Natural killer cell (primary cell): ENCODE data around the gene CMTM4. TPM values are rescaled to one million over a fixed set of nuclear protein-coding genes. Genes with fewer than 3 reads are reported as not detected.

Experiments
- ATAC-seq, 3 donors: fragments of 150-1000 bp in 2 of 3; fragments of 200-7000 bp in 1 of 3; cut with Tn5 transposase; 1 replicate in 1 of 3; 2 replicates in 2 of 3; pipeline ENCODE4 v1.10.0; 2021; ENCODE audit warnings: mild to moderate bottlenecking in 2 of 3, moderate library complexity in 2 of 3
- DNase-seq, 2 donors: peaks; one replicate each; pipeline versions ENCODE4 v3.0.0 to v3.0.0-alpha.2; 2013 to 2021; ENCODE audit warnings: mixed read lengths in 1 of 2
- H3K27ac ChIP-seq: one replicate; pipeline ENCODE4 v1.5.1; 2013; ENCODE audit warnings: mild to moderate bottlenecking, low read length
- H3K27me3 ChIP-seq: one replicate; pipeline ENCODE4 v1.6.1; 2013; ENCODE audit warnings: low read length; ENCODE audit not compliant: control insufficient read depth, insufficient read depth
- H3K36me3 ChIP-seq: one replicate; pipeline ENCODE4 v1.6.1; 2013; ENCODE audit warnings: low read length; ENCODE audit not compliant: control insufficient read depth, insufficient read depth
- H3K4me1 ChIP-seq: one replicate; pipeline ENCODE4 v1.6.1; 2013; ENCODE audit warnings: low read length; ENCODE audit not compliant: control insufficient read depth, insufficient read depth
- H3K4me3 ChIP-seq: one replicate; pipeline ENCODE4 v1.5.1; 2013; ENCODE audit warnings: low read length
- H3K9me3 ChIP-seq: one replicate; pipeline ENCODE4 v1.6.1; 2013; ENCODE audit warnings: low read length; ENCODE audit not compliant: control insufficient read depth, insufficient read depth
- H3K27ac Mint-ChIP-seq, 2 donors: one replicate each; pipeline ENCODE4 v1.8.0; 2022; ENCODE audit warnings: mild to moderate bottlenecking in 2 of 2, mixed read lengths in 2 of 2, moderate library complexity in 1 of 2
- H3K27me3 Mint-ChIP-seq, 2 donors: one replicate each; pipeline ENCODE4 v1.8.0; 2022; ENCODE audit warnings: low read depth in 2 of 2, mixed read lengths in 2 of 2
- H3K36me3 Mint-ChIP-seq: one replicate; pipeline ENCODE4 v1.8.0; 2022; ENCODE audit warnings: mixed read lengths
- H3K4me1 Mint-ChIP-seq, 2 donors: one replicate each; pipeline ENCODE4 v1.8.0; 2022; ENCODE audit warnings: mixed read lengths in 2 of 2
- H3K4me3 Mint-ChIP-seq: one replicate; pipeline ENCODE4 v1.8.0; 2022; ENCODE audit warnings: mild to moderate bottlenecking, moderate library complexity, mixed read lengths
- H3K9me3 Mint-ChIP-seq, 2 donors: one replicate each; pipeline ENCODE4 v1.8.0; 2022; ENCODE audit warnings: mixed read lengths in 2 of 2
- WGBS: methylation state at CpG from one replicate; pipeline ENCODE4 v1.1.7; 2013; ENCODE audit warnings: missing lambda C conversion rate; ENCODE audit not compliant: insufficient coverage; 5-methylcytosine and 5-hydroxymethylcytosine counted together
- intact Hi-C: fragments of 100-400 bp; cut with micrococcal nuclease; formaldehyde crosslinking; loops from one replicate; pipeline ENCODE4 v1.14.2; 2022
- total RNA-seq, 4 donors: library from RNA; stranded (reverse); fragments of 120-200 nt in 1 of 4; gene quantifications; one replicate each; pipeline versions ENCODE4 v1.2.3 to v1.2.4, GENCODE V29; 2013 to 2022
- TF ChIP-seq, protein P1 (sequence below): fragments of 200-600 bp; IDR thresholded peaks from one replicate; pipeline ENCODE4 v1.8.0; 2022; ENCODE audit warnings: antibody characterized with exemption

Gene CMTM4
- total RNA-seq, 3 donors from 2014 or later (not counting 1 experiment from before 2014, with no cell fraction given), result 0.61 to 1.4 (median 0.85) TPM

DNA sequence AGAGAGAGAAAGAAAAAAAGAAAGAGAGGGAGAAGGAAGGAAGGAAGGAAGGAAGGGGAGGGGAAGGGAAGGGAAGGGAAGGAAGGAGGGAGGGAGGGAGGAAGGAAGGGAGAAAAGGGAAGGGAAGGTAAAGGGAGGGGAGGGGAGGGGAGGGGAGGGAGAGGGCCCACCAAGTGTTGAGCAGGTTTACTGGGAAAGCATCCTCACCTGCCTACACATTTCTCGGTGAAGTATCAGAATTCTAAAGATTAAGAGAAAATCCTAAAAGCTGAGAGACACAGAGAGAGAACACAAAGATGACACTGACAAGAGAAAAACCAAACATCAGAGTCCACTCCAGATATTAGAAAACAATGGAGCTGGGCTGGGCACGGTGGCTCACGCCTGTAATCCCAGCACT lies 104.3 kb downstream of the CMTM4 start:
- WGBS, result 95% methylated on average over 3 of the region's 3 CpGs
- ATAC-seq, result no peak
- H3K36me3 Mint-ChIP-seq, result no peaks in the 10 kb centered on the region
- H3K4me1 Mint-ChIP-seq, result peaks cover 16 to 17% of the 10 kb centered on the region in 2 donors
- H3K36me3 ChIP-seq, result no peaks in the 10 kb centered on the region
- TF ChIP-seq, protein P1, sequence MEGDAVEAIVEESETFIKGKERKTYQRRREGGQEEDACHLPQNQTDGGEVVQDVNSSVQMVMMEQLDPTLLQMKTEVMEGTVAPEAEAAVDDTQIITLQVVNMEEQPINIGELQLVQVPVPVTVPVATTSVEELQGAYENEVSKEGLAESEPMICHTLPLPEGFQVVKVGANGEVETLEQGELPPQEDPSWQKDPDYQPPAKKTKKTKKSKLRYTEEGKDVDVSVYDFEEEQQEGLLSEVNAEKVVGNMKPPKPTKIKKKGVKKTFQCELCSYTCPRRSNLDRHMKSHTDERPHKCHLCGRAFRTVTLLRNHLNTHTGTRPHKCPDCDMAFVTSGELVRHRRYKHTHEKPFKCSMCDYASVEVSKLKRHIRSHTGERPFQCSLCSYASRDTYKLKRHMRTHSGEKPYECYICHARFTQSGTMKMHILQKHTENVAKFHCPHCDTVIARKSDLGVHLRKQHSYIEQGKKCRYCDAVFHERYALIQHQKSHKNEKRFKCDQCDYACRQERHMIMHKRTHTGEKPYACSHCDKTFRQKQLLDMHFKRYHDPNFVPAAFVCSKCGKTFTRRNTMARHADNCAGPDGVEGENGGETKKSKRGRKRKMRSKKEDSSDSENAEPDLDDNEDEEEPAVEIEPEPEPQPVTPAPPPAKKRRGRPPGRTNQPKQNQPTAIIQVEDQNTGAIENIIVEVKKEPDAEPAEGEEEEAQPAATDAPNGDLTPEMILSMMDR, result no peak
- no peak overlapping the region for H3K27ac Mint-ChIP-seq
- peaks cover 15% of the 10 kb centered on the region for H3K4me1 ChIP-seq
- no peak overlapping the region for H3K4me3 Mint-ChIP-seq
- H3K9me3 ChIP-seq, result no peaks in the 10 kb centered on the region
- no peaks in the 10 kb centered on the region for H3K9me3 Mint-ChIP-seq
- H3K4me3 ChIP-seq, result no peak overlapping the region
- no peak overlapping the region for H3K27ac ChIP-seq
- H3K27me3 ChIP-seq, result no peaks in the 10 kb centered on the region
- no peak for DNase-seq
- intact Hi-C loops, result no loop called here
- H3K27me3 Mint-ChIP-seq, result peaks cover 0 to 2% of the 10 kb centered on the region in 2 donors

DNA sequence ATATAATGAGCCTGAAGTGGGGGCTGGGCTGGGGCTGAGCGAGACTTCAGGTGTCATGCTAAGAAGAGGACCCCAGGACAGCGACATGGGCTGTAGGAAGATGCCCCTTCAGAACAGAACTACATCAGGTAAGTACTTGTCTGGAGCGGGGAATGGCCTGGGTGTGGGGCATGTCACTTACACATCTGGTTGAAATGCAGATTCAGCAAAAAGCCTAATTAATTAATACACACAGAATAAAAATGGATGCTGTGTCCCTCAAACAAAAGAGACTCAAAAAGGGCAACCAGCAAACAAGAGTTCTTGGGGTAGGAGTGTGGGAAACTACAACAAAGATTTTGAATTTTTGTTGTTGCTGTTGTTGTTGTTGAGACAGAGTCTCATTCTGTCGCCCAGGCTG lies 105.5 kb downstream of the CMTM4 start:
- Mint-ChIP-seq H3K4me3 (no peak overlapping the region), H3K27me3 (peaks cover 0 to 2% of the 10 kb centered on the region in 2 donors), H3K9me3 (no peaks in the 10 kb centered on the region), H3K36me3 (no peaks in the 10 kb centered on the region), H3K27ac (no peak overlapping the region), H3K4me1 (peaks cover 16 to 17% of the 10 kb centered on the region in 2 donors)
- no peaks in the 10 kb centered on the region for H3K9me3 ChIP-seq
- no peak overlapping the region for H3K4me3 ChIP-seq
- peaks cover 15% of the 10 kb centered on the region for H3K4me1 ChIP-seq
- TF ChIP-seq, protein P1, result no peak
- ATAC-seq (no peak), DNase-seq (no peak)
- no peak overlapping the region for H3K27ac ChIP-seq
- intact Hi-C loops, result no loop called here
- H3K27me3 ChIP-seq, result no peaks in the 10 kb centered on the region
- 100% methylated on average over 3 of the region's 4 CpGs for WGBS
- no peaks in the 10 kb centered on the region for H3K36me3 ChIP-seq

DNA sequence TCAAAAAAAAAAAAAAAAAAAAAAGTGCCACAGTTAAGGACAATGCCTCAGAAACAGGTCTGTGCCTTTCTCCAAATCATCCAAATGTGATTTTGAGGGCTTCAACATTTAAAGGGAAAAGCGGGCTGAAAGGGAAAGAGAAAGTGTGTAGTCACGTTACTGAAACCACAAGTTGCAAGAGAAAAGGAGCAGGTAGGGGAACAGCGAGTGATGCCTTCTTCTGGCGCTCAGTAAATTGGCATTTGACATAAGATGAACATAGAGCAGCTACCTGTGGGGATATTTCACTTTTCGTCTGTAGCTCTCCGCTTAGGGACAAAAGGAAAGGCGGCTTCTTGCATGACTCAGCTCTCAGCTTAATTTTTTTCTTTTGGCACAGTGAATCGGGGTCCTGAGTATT lies 106.2 kb downstream of the CMTM4 start:
- no peaks in the 10 kb centered on the region for H3K36me3 ChIP-seq
- intact Hi-C loops, result no loop called here
- H3K27ac Mint-ChIP-seq, result peak overlapping the region in 1 of 2 donors; percentile 42
- H3K4me1 ChIP-seq, result peaks cover 15% of the 10 kb centered on the region
- H3K4me3 Mint-ChIP-seq, result peak overlapping the region; percentile 77
- 5% methylated on average over 8 of the region's 8 CpGs for WGBS
- H3K9me3 Mint-ChIP-seq, result no peaks in the 10 kb centered on the region
- H3K4me1 Mint-ChIP-seq, result peaks cover 16 to 17% of the 10 kb centered on the region in 2 donors
- peak in 1 of 2 donors; percentile 74 for DNase-seq
- H3K27ac ChIP-seq, result no peak overlapping the region
- peak in 2 of 3 donors; percentile 15 to 28 for ATAC-seq
- no peaks in the 10 kb centered on the region for H3K9me3 ChIP-seq
- H3K36me3 Mint-ChIP-seq, result no peaks in the 10 kb centered on the region
- no peaks in the 10 kb centered on the region for H3K27me3 ChIP-seq
- H3K27me3 Mint-ChIP-seq, result peaks cover 0 to 2% of the 10 kb centered on the region in 2 donors
- peak overlapping the region; percentile 34 for H3K4me3 ChIP-seq
- TF ChIP-seq, protein P1, result no peak
